ENCODE measurements around the gene PDS5B.

DNA sequence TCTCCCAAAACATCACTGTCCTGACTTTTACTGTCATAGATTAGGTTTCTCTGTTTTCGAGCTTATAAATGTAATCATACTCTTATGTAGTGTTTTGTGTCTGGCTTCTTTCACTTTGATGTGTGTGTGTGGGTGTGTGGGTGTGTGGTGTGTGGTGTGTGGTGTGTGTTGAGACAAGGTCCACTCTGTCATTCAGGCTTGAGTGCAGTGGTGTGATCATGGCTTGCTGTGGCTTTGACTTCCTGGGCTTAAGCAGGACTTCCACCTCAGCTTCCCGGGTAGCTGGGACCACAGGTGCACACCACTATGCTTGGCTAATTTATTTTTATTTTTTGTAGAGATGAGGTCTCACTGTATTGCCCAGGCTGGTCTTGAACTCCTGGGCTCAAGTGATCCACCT is 59.6 kb downstream of the PDS5B start:
- TF ChIP-seq EZH2 (IDR thresholded peaks at IDR 0.05), result no peak
- TF ChIP-seq POLR2AphosphoS5 (IDR thresholded peaks at IDR 0.05; ENCODE audit: low read depth, low read length), result no peak
- TF ChIP-seq EZH2phosphoT487 (IDR thresholded peaks at IDR 0.05; ENCODE audit: borderline replicate concordance), result no peak
- no peak for TF ChIP-seq EGR1 (IDR thresholded peaks at IDR 0.05; ENCODE audit: low read depth)
- no peak for TF ChIP-seq ZFX (IDR thresholded peaks at IDR 0.05)
- no peak for TF ChIP-seq RAD21 (IDR thresholded peaks at IDR 0.05; ENCODE audit: low read depth)

Data from HCT116 (cell line).